Cardiac fibroblast (primary cell): ENCODE results near the gene FOXC2.

ENCODE experiments used
- DNase-seq, 2 donors: peaks; one replicate each; pipeline versions ENCODE4 v3.0.0 to v3.0.0-alpha.2; 2010; ENCODE audit warnings: low read depth in 2 of 2
- H3K4me3 ChIP-seq, 2 donors: replicated peaks in 1 of 2; 1 replicate in 1 of 2; 2 replicates in 1 of 2; pipeline ENCODE4 v1.5.1; 2011; ENCODE audit warnings: low read depth in 2 of 2, low read length in 2 of 2, mild to moderate bottlenecking in 2 of 2, moderate library complexity in 1 of 2
- CTCF ChIP-seq: IDR thresholded peaks from one replicate; pipeline ENCODE4 v1.5.1; 2011; ENCODE audit warnings: low read depth, mild to moderate bottlenecking, low read length, inconsistent platforms

Gene FOXC2

DNA sequence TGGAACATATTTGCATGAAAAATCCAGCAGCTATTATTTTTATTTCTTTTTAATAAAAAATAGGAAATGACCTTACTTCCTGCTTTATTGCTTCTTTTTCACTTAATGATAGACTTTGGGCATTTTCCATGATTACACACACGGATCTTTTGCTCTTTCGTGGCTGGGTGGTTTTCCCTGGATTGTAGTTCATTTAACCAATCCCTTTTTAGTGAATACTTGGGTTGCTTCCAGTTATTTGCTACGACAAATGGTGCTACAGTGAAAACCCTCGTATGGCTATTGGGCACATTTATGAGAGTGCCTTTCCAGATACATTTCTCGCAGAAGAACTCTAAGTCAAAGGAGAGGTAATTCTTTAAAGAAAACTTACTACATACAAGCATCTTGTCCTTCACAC is 50.3 kb downstream of the FOXC2 start:
- TF ChIP-seq CTCF, result no peak
- no peak overlapping the region for H3K4me3 ChIP-seq
- no peak for DNase-seq

DNA sequence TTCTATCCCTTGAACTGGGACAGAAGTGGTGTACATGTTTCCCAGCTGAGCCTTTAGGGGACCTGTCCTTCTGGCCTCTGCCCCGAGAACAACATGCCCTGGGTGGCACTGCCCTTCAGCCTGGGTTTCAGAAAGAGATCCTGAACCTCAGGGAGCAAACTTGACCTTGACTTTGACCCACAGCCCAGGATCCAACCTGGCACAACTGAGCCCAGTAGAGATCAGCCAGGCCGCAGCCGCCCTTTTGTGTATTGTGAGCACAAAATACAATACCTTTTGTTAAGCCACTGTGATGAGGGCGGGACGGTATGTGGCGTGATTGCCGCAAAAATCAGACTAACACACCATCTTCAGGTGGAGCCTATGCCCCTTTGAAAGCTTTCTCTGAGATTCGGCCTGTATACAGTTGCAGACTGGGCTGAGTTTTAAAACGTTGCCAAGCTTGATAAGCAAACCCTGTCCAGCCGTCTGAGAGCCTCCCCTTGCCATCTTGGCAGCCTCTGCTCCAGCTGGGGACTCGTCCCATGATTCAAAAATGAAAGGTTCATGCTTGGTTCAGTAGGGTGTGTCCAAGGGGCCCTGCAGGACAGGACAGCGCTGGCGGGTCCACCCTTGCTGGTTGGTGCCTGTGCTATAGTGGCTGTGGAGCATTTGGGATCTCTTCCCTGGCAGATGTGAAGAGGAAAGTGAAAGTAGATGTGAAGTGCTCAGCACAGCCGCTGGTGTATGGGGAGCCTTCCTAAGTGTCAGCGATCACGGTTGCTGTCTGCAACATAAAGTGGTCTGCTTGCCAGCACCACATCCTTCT is 52.0 kb downstream of the FOXC2 start:
- no peak for TF ChIP-seq CTCF
- DNase-seq, result peak; percentile 35 to 45
- H3K4me3 ChIP-seq, result peak overlapping the region in 1 of 2 donors; percentile 30
